Thymus (tissue), 14 donors: ENCODE results near the gene ZFAND2A. TPM values are rescaled to one million over a fixed set of nuclear protein-coding genes. Genes with fewer than 3 reads are reported as not detected.
"Not testable (repeated sequence)": the region's sequence is repeated elsewhere in the genome, so short reads cannot be mapped to it uniquely, and the experiment has no call there.

Source experiments
- DNase-seq, 9 donors: peaks; one replicate each; pipeline ENCODE4 v3.0.0-alpha.2; 2013; ENCODE audit warnings: low spot score in 9 of 9, low read depth in 6 of 9, missing footprints in 1 of 9
- H3K27ac ChIP-seq, 2 donors: one replicate each; pipeline ENCODE4 v1.5.1; 2013; ENCODE audit warnings: control low read depth in 1 of 2, low read depth in 1 of 2, low read length in 1 of 2, mild to moderate bottlenecking in 1 of 2, moderate library complexity in 1 of 2
- H3K27me3 ChIP-seq, 2 donors: one replicate each; pipeline ENCODE4 v1.5.1; 2013; ENCODE audit warnings: low read length in 1 of 2; ENCODE audit not compliant: control insufficient read depth in 2 of 2, insufficient read depth in 1 of 2
- H3K36me3 ChIP-seq, 2 donors: one replicate each; pipeline ENCODE4 v1.5.1; 2013; ENCODE audit warnings: low read length in 1 of 2, mild to moderate bottlenecking in 1 of 2, moderate library complexity in 1 of 2; ENCODE audit not compliant: control insufficient read depth in 2 of 2, insufficient read depth in 2 of 2
- H3K4me1 ChIP-seq, 2 donors: one replicate each; pipeline ENCODE4 v1.5.1; 2013; ENCODE audit warnings: low read length in 2 of 2; ENCODE audit not compliant: control insufficient read depth in 2 of 2, insufficient read depth in 2 of 2
- H3K4me3 ChIP-seq, 2 donors: one replicate each; pipeline ENCODE4 v1.5.1; 2013; ENCODE audit warnings: low read length in 2 of 2, control low read depth in 1 of 2, mild to moderate bottlenecking in 1 of 2
- H3K9me3 ChIP-seq, 2 donors: one replicate each; pipeline ENCODE4 v1.5.1; 2013; ENCODE audit warnings: low read length in 1 of 2, mild to moderate bottlenecking in 1 of 2; ENCODE audit not compliant: control insufficient read depth in 2 of 2, insufficient read depth in 1 of 2
- WGBS: extraction: QIAGEN DNeasy Blood & Tissue Kit; methylation state at CpG from one replicate; pipeline ENCODE4 v1.1.7; 2013; 5-methylcytosine and 5-hydroxymethylcytosine counted together
- long read RNA-seq, 10 donors: transcript quantifications; one replicate each; lab custom pipeline, GENCODE V29; 2026
- polyA plus RNA-seq: library from polyadenylated mRNA; stranded (reverse); fragments of 200-250 nt; gene quantifications from one replicate; pipeline ENCODE4 v1.2.3, GENCODE V29; 2013
- total RNA-seq: library from RNA; stranded (reverse); fragments of 120-200 nt; gene quantifications from one replicate; pipeline ENCODE4 v1.2.4, GENCODE V29; 2013
- donor health status: healthy.

ZFAND2A gene, protein sequence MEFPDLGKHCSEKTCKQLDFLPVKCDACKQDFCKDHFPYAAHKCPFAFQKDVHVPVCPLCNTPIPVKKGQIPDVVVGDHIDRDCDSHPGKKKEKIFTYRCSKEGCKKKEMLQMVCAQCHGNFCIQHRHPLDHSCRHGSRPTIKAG
- total RNA-seq, result 18.8 TPM
- 34.9 TPM for polyA plus RNA-seq
- long read RNA-seq, donor 1, result 0 reads
- long read RNA-seq, donor 2, result 0 reads
- long read RNA-seq, donor 3, transcript ZFAND2A-201 (5 exons, 860 nt), result major isoform, 17 of 19 reads
- long read RNA-seq, donor 3, partial matches to known transcripts, result 0 of 19 reads
- long read RNA-seq, donor 3, other reads (novel, unspliced or antisense), result 0 of 19 reads
- long read RNA-seq, donor 4, transcript ZFAND2A-201 (5 exons, 860 nt), result major isoform, 5 of 5 reads
- long read RNA-seq, donor 4, partial matches to known transcripts, result 0 of 5 reads
- long read RNA-seq, donor 4, other reads (novel, unspliced or antisense), result 0 of 5 reads
- long read RNA-seq, donor 5, transcript ZFAND2A-201 (5 exons, 860 nt), result major isoform, 15 of 25 reads
- long read RNA-seq, donor 5, partial matches to known transcripts, result 7 of 25 reads
- long read RNA-seq, donor 5, other reads (novel, unspliced or antisense), result 0 of 25 reads
- long read RNA-seq, donor 6, transcript ZFAND2A-201 (5 exons, 860 nt), result major isoform, 10 of 12 reads
- long read RNA-seq, donor 6, partial matches to known transcripts, result 0 of 12 reads
- long read RNA-seq, donor 6, other reads (novel, unspliced or antisense), result 0 of 12 reads
- long read RNA-seq, donor 7, transcript ZFAND2A-201 (5 exons, 860 nt), result major isoform, 26 of 32 reads
- long read RNA-seq, donor 7, partial matches to known transcripts, result 0 of 32 reads
- long read RNA-seq, donor 7, other reads (novel, unspliced or antisense), result 0 of 32 reads
- long read RNA-seq, donor 8, partial matches to known transcripts, result 0 of 5 reads
- long read RNA-seq, donor 8, other reads (novel, unspliced or antisense), result 0 of 5 reads
- long read RNA-seq, donor 9, partial matches to known transcripts, result 0 of 5 reads
- long read RNA-seq, donor 9, other reads (novel, unspliced or antisense), result 0 of 5 reads
- long read RNA-seq, donor 10, transcript ZFAND2A-201 (5 exons, 860 nt), result major isoform, 27 of 33 reads
- long read RNA-seq, donor 10, partial matches to known transcripts, result 5 of 33 reads
- long read RNA-seq, donor 10, other reads (novel, unspliced or antisense), result 0 of 33 reads

- Histone ChIP-seq H3K27ac (peak within 1 kb of the TSS; percentile 84 to 87), H3K27me3 (no peaks in the 10 kb centered on the region), H3K36me3 (peaks cover 27 to 28% of the 10 kb centered on the region in 2 donors), H3K4me3 (peak within 1 kb of the TSS; percentile 76 to 100), H3K9me3 (no peaks in the 10 kb centered on the region), H3K4me1 (peaks cover 15 to 17% of the 10 kb centered on the region in 2 donors)
- peak; percentile 84 to 97 (median 94) for DNase-seq
- under 1% methylated on average over 83 of the region's 83 CpGs for WGBS
These were observed at the start of gene ZFAND2A for GRCh38 chr7:1159891-1160669. Gene ZFAND2A, minus strand, starts transcription at chr7:1160196. Its CDS starts 1,984 bp downstream, at chr7:1158212.

- DNase-seq, result no peak
- H3K27ac ChIP-seq, result no peak overlapping the region
- WGBS, result 88% methylated on average over 14 of the region's 14 CpGs
- H3K27me3 ChIP-seq, result peaks cover 13 to 49% of the 10 kb centered on the region in 2 donors
- H3K36me3 ChIP-seq, result no peaks in the 10 kb centered on the region
- peaks cover 0 to under 1% of the 10 kb centered on the region in 2 donors for H3K4me1 ChIP-seq
- no peak overlapping the region for H3K4me3 ChIP-seq
- H3K9me3 ChIP-seq, result no peaks in the 10 kb centered on the region
These were observed 49.1 kb upstream of the ZFAND2A start for GRCh38 chr7:1209097-1209496.

GRCh38 chr7:1205742-1206141 lies 45.7 kb upstream of the ZFAND2A start:
- not testable (repeated sequence) for H3K9me3 ChIP-seq, DNase-seq, H3K27ac ChIP-seq, H3K4me1 ChIP-seq, H3K36me3 ChIP-seq, H3K4me3 ChIP-seq
- WGBS, result 97% methylated on average over 7 of the region's 7 CpGs
- peaks cover 4 to 28% of the 10 kb centered on the region in 2 donors for H3K27me3 ChIP-seq

DNA sequence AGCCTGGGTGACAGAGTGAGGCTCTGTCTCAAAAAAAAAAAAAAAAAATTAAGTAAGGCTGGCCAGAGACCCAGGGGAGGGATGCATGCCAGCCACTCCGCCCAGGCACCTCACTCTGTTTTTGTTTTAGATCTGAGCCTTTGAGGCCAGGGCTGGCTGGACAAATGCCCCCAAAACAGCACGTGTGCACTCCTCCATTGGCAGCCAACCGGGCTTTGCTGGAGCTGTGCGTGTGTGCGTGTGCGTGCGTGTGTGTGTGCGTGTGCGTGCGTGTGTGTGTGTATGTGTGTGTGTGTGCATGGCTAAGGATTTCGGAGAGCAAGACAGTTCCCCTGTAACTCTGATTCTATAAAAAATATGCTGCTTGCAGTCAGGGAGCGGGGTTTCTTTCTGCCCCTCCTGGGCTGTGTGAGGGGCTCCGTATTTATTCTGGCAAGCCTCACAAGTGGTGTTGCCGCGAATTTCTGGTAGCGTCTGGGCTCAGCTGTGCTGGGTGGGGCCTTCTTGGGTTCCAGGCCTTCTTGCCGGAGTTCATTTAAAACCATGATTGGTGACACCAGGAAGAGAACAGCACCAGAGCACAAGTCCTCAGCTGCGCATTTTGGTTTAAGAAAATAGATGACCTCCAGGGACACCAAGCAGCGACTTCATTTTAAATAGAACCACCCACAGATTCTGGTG lies 44.6 kb upstream of the ZFAND2A start:
- H3K27ac ChIP-seq, result no peak overlapping the region
- H3K27me3 ChIP-seq, result peaks cover 0 to 23% of the 10 kb centered on the region in 2 donors
- WGBS, result 80% methylated on average over 19 of the region's 19 CpGs
- no peaks in the 10 kb centered on the region for H3K4me1 ChIP-seq
- H3K9me3 ChIP-seq, result no peaks in the 10 kb centered on the region
- no peak overlapping the region for H3K4me3 ChIP-seq
- DNase-seq, result no peak
- H3K36me3 ChIP-seq, result no peaks in the 10 kb centered on the region

DNA sequence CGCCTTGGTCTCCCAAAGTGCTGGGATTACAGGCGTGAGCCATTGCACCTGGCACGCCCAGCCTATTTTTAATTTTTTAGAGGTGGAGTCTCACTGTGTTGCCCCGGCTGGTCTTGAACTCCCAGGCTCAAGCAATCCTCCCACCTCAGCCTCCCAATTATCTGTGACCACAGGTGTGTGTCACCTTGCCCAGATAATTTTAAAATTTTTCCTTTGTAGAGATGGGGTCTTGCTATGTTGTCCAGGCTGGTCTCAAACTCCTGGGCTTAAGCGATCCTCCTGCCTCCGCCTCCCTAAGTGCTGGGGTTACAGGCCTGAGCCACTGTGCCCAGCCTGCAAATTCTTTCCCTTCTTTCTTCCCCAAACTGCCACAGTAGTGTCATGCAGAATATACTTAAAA lies 42.9 kb upstream of the ZFAND2A start:
- not testable (repeated sequence) for H3K36me3 ChIP-seq, DNase-seq, H3K27ac ChIP-seq, H3K4me1 ChIP-seq, H3K9me3 ChIP-seq, H3K4me3 ChIP-seq
- WGBS, result 98% methylated on average over 6 of the region's 6 CpGs
- peaks cover 0 to 18% of the 10 kb centered on the region in 2 donors for H3K27me3 ChIP-seq

DNA sequence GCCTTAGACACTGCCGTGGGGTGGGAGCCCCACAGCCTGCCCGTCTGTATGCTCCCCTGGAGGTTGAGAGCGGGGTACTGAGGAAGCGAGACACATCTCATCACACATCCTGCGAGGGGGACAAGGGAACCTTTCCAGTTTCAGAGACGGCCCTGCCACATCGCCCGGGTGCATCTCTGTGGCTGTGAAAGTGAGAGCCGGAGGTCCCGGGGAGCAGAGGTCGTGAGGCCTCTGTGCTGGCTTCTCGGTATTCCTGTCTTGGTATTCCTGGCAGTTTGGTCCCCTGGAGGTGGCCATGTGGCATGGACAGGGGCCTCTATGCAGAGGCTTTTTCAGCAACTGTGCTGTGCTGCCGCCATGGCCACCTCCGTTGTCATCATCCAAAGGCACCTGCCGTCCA lies 41.9 kb upstream of the ZFAND2A start:
- 88% methylated on average over 15 of the region's 15 CpGs for WGBS
- Histone ChIP-seq H3K27ac (no peak overlapping the region), H3K4me3 (no peak overlapping the region), H3K27me3 (peaks cover 0 to 16% of the 10 kb centered on the region in 2 donors), H3K4me1 (no peaks in the 10 kb centered on the region), H3K36me3 (no peaks in the 10 kb centered on the region), H3K9me3 (no peaks in the 10 kb centered on the region)
- DNase-seq, result no peak

DNA sequence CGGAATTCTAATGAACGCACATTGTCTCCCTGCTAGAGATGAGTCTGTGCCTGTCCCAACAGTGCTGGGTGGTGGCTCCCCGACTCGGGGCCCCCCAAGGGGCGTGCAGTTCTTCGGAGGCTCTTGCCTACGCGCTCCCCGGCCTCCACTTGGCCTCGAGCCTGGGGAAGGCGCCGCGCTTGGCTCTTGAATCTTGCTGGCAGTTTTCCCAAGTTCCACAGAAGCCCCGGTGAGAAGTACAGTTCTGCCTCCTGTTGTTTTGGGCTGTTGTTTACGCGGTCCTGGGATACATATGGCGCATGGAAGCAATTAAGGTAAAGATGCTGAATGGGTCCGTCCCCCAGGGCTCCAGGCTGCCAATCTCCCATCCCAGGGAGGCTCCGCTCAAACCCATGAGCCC lies 40.0 kb upstream of the ZFAND2A start:
- H3K9me3 ChIP-seq, result no peaks in the 10 kb centered on the region
- WGBS, result 86% methylated on average over 19 of the region's 19 CpGs
- peaks cover 0 to 19% of the 10 kb centered on the region in 2 donors for H3K27me3 ChIP-seq
- H3K36me3 ChIP-seq, result no peaks in the 10 kb centered on the region
- no peak overlapping the region for H3K4me3 ChIP-seq
- no peaks in the 10 kb centered on the region for H3K4me1 ChIP-seq
- no peak overlapping the region for H3K27ac ChIP-seq
- no peak for DNase-seq
